Large intestine (tissue), 3 donors: ENCODE data around the gene NINJ2. TPM values are rescaled to one million over a fixed set of nuclear protein-coding genes. Genes with fewer than 3 reads are reported as not detected.

Source experiments
- DNase-seq, 2 donors: peaks; one replicate each; pipeline versions ENCODE4 v3.0.0 to v3.0.0-alpha.2; 2013
- H3K27ac ChIP-seq: one replicate; pipeline ENCODE4 v1.5.1; 2013; ENCODE audit warnings: low read length
- H3K27me3 ChIP-seq: 2 replicates; pipeline ENCODE4 v1.6.1; 2013; ENCODE audit warnings: low read length; ENCODE audit not compliant: control insufficient read depth, insufficient read depth
- H3K36me3 ChIP-seq: 2 replicates; pipeline ENCODE4 v1.6.1; 2013; ENCODE audit warnings: low read length; ENCODE audit not compliant: control insufficient read depth, insufficient read depth
- H3K4me1 ChIP-seq: one replicate; pipeline ENCODE4 v1.6.1; 2013; ENCODE audit warnings: low read length; ENCODE audit not compliant: control insufficient read depth, insufficient read depth
- H3K4me3 ChIP-seq: one replicate; pipeline ENCODE4 v1.5.1; 2013; ENCODE audit warnings: low read length
- H3K9me3 ChIP-seq: one replicate; pipeline ENCODE4 v1.6.1; 2013; ENCODE audit warnings: mild to moderate bottlenecking, low read depth, low read length, moderate library complexity; ENCODE audit not compliant: control insufficient read depth
- WGBS: methylation state at CpG from one replicate; pipeline ENCODE4 v1.1.5; 2013; ENCODE audit warnings: low lambda C conversion rate; ENCODE audit not compliant: insufficient coverage; 5-methylcytosine and 5-hydroxymethylcytosine counted together
- polyA plus RNA-seq: library from polyadenylated mRNA; unstranded; fragments of 120-200 nt; gene quantifications from one replicate; pipeline ENCODE4 v1.2.1, GENCODE V29; 2013

Gene NINJ2
- polyA plus RNA-seq, 1 donor, result 2.8 TPM

DNA sequence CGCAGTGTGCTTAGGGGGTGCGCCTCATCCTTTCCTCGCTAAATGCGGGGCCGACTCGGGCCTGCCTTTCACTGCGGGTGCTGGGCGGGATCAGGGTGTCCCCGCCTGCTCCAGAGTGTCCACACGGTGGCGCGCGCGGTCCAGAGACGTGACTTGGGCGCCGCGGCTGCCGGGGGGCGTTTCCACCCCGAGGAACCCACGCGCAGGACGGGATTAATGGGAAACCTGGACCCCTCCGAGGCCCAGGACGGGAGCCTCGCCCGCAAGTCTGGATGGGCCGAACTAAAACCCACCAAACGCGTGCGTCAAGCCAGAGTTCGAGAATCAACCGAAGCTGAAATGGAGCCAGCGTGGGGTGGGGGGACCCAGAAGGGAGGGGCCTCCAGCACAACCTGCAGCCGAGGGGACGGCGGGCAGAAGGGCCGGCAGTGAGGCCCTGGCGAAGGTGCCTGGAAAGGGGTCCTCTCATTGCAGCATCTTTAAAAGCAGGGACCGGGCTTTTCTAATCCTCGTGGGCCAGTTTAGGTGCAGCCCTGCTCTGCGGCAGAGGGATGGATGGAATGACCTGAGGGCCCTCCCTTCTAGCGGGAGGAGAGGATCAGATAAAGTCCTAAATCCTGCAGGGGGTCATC lies 93.3 kb downstream of the NINJ2 start:
- Histone ChIP-seq H3K36me3 (no peaks in the 10 kb centered on the region), H3K27me3 (no peaks in the 10 kb centered on the region), H3K27ac (no peak overlapping the region), H3K4me1 (peaks cover 23% of the 10 kb centered on the region), H3K9me3 (no peaks in the 10 kb centered on the region), H3K4me3 (peak overlapping the region; percentile 51)
- WGBS, result no CpG with 5 or more reads among the region's 44 CpGs
- peak; percentile 75 to 79 for DNase-seq

GRCh38 chr12:569091-569676 lies 94.1 kb downstream of the NINJ2 start:
- DNase-seq, result no peak
- Histone ChIP-seq H3K27ac (no peak overlapping the region), H3K27me3 (no peaks in the 10 kb centered on the region), H3K9me3 (no peaks in the 10 kb centered on the region), H3K36me3 (no peaks in the 10 kb centered on the region), H3K4me3 (no peak overlapping the region), H3K4me1 (peaks cover 23% of the 10 kb centered on the region)
- no CpG with 5 or more reads among the region's 6 CpGs for WGBS

GRCh38 chr12:568486-568885 lies 94.8 kb downstream of the NINJ2 start:
- Histone ChIP-seq H3K4me3 (no peak overlapping the region), H3K36me3 (no peaks in the 10 kb centered on the region), H3K9me3 (no peaks in the 10 kb centered on the region), H3K27ac (no peak overlapping the region), H3K27me3 (no peaks in the 10 kb centered on the region), H3K4me1 (peaks cover 23% of the 10 kb centered on the region)
- peak in 1 of 2 donors; percentile 64 for DNase-seq
- WGBS, result no CpG with 5 or more reads among the region's 6 CpGs

GRCh38 chr12:565589-566105 lies 97.6 kb downstream of the NINJ2 start:
- Histone ChIP-seq H3K4me3 (no peak overlapping the region), H3K27ac (no peak overlapping the region), H3K9me3 (no peaks in the 10 kb centered on the region), H3K27me3 (no peaks in the 10 kb centered on the region), H3K36me3 (no peaks in the 10 kb centered on the region), H3K4me1 (peaks cover 18% of the 10 kb centered on the region)
- WGBS, result no CpG with 5 or more reads among the region's 21 CpGs
- no peak for DNase-seq

GRCh38 chr12:565161-565560 lies 98.1 kb downstream of the NINJ2 start:
- Histone ChIP-seq H3K27me3 (no peaks in the 10 kb centered on the region), H3K4me3 (no peak overlapping the region), H3K36me3 (no peaks in the 10 kb centered on the region), H3K27ac (no peak overlapping the region), H3K9me3 (no peaks in the 10 kb centered on the region), H3K4me1 (peaks cover 15% of the 10 kb centered on the region)
- WGBS, result no CpG with 5 or more reads among the region's 8 CpGs
- DNase-seq, result no peak

DNA sequence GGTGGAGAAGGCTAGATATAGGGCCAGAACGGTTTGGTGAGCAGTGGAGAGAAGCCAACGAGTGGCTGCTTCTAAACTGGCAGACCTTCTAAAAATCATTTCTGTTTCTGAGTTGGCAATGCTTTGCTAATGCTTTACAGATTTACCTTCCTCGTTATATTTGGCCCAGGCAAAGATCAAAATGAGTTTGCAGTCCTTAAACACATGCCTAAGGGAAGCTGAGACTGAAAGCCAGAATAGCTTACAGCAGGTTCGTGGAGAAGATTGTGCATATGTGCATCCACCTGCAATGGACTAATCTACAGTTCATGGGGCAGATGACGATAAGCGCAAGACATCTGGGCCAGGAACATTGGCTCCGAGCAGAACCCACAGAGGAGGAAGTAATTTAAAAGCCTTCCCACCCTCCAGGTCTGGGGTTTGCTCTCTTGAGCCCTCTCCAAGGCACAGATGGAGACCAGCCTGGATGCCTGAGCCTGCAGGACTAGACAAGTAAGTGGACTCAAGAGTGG lies 99.4 kb downstream of the NINJ2 start:
- Histone ChIP-seq H3K9me3 (no peaks in the 10 kb centered on the region), H3K36me3 (no peaks in the 10 kb centered on the region), H3K4me3 (no peak overlapping the region), H3K4me1 (peaks cover 6% of the 10 kb centered on the region), H3K27me3 (no peaks in the 10 kb centered on the region), H3K27ac (no peak overlapping the region)
- 100% methylated on average over 1 of the region's 7 CpGs for WGBS
- DNase-seq, result no peak

DNA sequence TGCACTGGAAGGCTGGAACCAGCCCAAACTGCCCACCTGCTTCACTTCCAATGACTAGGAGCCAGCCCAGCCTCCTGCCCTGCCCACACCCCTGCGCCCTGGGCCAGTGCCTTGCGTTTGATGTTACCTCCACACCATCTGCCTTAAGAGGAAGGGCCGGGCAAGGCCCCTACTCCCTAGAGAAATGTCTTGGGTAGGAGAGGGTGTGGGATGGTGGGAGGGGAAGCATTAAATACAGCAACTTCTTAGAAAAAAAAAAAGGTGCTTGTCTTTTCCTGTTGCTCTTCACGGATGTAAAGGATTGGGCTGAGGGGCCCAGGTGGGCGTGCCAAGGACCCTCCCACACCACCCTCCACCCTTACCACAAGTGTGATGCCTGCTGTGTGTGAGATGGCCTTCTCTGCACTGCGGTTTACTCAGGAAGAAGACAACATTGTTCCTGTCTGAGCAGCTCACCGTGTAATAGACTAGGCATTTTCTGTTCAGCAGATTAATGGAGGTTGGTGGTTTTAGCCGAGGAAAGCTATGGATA lies 99.9 kb downstream of the NINJ2 start:
- no peaks in the 10 kb centered on the region for H3K36me3 ChIP-seq
- peaks cover 3% of the 10 kb centered on the region for H3K4me1 ChIP-seq
- no peaks in the 10 kb centered on the region for H3K9me3 ChIP-seq
- no peak overlapping the region for H3K4me3 ChIP-seq
- no CpG with 5 or more reads among the region's 8 CpGs for WGBS
- no peak for DNase-seq
- H3K27me3 ChIP-seq, result no peaks in the 10 kb centered on the region
- no peak overlapping the region for H3K27ac ChIP-seq

DNA sequence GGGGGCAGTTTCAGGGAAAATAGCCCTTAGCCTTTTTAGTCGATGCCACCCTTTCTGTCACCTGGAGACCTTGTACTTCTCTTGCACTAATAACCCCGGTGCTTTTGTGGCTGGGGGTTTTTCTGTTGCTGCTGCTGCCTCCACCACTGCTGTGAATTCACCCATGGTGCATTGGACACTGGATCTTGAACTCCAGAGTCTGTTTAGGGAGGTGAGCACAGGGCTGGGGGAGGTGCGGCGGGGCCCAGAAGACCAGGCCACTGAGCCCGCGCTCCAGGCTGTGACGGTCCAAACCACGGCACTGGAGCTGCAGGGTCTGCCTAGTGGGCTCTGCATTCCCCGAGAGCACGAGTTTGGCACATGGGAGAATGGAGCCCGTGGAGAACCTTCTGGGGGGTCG lies 100.6 kb downstream of the NINJ2 start:
- H3K27ac ChIP-seq, result no peak overlapping the region
- no peaks in the 10 kb centered on the region for H3K9me3 ChIP-seq
- DNase-seq, result no peak
- no peaks in the 10 kb centered on the region for H3K27me3 ChIP-seq
- no peaks in the 10 kb centered on the region for H3K36me3 ChIP-seq
- 100% methylated on average over 1 of the region's 12 CpGs for WGBS
- no peaks in the 10 kb centered on the region for H3K4me1 ChIP-seq
- no peak overlapping the region for H3K4me3 ChIP-seq

GRCh38 chr12:561908-562593 lies 101.2 kb downstream of the NINJ2 start:
- no peak overlapping the region for H3K4me3 ChIP-seq
- no peak overlapping the region for H3K27ac ChIP-seq
- WGBS, result no CpG with 5 or more reads among the region's 19 CpGs
- no peaks in the 10 kb centered on the region for H3K9me3 ChIP-seq
- H3K36me3 ChIP-seq, result no peaks in the 10 kb centered on the region
- H3K27me3 ChIP-seq, result no peaks in the 10 kb centered on the region
- DNase-seq, result no peak
- no peaks in the 10 kb centered on the region for H3K4me1 ChIP-seq

DNA sequence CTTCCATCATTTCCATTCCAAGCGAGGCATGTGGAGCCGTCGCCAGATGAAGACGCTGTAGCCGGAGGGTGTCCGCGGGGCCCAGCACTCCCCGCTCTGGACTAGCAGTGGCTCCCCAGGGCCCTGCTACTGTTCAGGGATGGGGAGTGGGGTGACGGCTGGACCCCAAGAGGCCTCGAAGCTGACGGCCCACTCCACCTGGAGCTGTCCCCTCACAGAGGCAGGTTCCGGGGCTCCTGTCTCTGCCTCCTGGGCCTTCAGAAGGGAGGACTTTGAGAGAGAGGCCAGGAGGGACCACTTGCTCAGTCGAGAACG lies 101.9 kb downstream of the NINJ2 start:
- Histone ChIP-seq H3K36me3 (no peaks in the 10 kb centered on the region), H3K9me3 (no peaks in the 10 kb centered on the region), H3K27me3 (no peaks in the 10 kb centered on the region), H3K27ac (no peak overlapping the region), H3K4me3 (no peak overlapping the region), H3K4me1 (no peaks in the 10 kb centered on the region)
- no CpG with 5 or more reads among the region's 14 CpGs for WGBS
- DNase-seq, result no peak
